H1 (cell line): ENCODE data around the gene FAM170B. TPM values are rescaled to one million over a fixed set of nuclear protein-coding genes. Genes with fewer than 3 reads are reported as not detected.

Experiments
- RNF2 ChIP-seq: fragments of 200-900, 300-1000 bp; sonication (generic); IDR thresholded peaks from 2 replicates; pipeline ENCODE4 v1.7.1; 2016; ENCODE audit warnings: borderline replicate concordance, low read depth, mild to moderate bottlenecking, antibody characterized with exemption, low read length; ENCODE audit not compliant: poor library complexity, severe bottlenecking; ENCODE audit errors: missing control alignments
- SIX5 ChIP-seq: IDR thresholded peaks from 2 replicates; pipeline ENCODE4 v1.6.1; 2011; ENCODE audit warnings: mild to moderate bottlenecking, low read depth, low read length
- polyA plus RNA-seq, 7 experiments: library from polyadenylated mRNA; depleted of rRNA in 3 of 7; stranded (reverse) in 5 of 7; unstranded in 2 of 7; fragments of >200 nt in 5 of 7; fragments of 200-250 nt in 2 of 7; gene quantifications; 1 replicate in 5 of 7; 2 replicates in 1 of 7; 4 replicates in 1 of 7; pipeline versions ENCODE4 v1.2.1 to v1.2.3, GENCODE V29; 2011 to 2013; ENCODE audit warnings: missing spikeins in 2 of 7, mixed read lengths in 2 of 7
- total RNA-seq: library from RNA; stranded (reverse); fragmentation: NEBNext Ultra II Directional; extraction: Animal tissue kit (Norgen Biotek cat#: 25700); gene quantifications from 2 replicates; pipeline ENCODE4 v1.2.1, GENCODE V29; 2021

Gene FAM170B
- total and polyA plus RNA-seq, 2 of the 8 experiments (the other 6 are each of a cell fraction or from before 2014, with no cell fraction given), result not detected

- TF ChIP-seq RNF2, result no peak
- no peak for TF ChIP-seq SIX5
Measured at GRCh38 chr10:49176310-49177268, 42.8 kb upstream of the FAM170B start (continued).
